ENCODE data around the gene PYDC2.
"Not testable (repeated sequence)": the region's sequence is repeated elsewhere in the genome, so short reads cannot be mapped to it uniquely, and the experiment has no call there.

DNA sequence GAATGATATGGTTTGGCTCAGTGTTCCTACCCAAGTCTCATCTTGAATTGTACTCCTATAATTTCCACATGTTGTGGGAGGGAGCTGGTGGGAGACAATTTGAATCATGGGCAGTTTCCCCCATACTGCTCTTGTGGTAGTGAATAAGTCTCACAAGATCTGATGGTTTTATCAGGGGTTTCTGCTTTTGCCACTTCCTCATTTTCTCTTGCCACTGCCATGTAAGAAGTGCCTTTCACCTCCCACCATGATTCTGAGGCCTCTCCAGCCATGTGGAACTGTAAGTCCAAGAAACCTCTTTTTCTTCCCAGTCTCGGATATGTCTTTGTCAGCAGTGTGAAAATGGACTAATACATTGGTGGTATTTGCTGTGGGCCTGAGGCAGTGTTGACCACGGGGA, 23.0 kb downstream of the PYDC2 start:
- TF ChIP-seq, protein P1, sequence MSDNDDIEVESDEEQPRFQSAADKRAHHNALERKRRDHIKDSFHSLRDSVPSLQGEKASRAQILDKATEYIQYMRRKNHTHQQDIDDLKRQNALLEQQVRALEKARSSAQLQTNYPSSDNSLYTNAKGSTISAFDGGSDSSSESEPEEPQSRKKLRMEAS (IDR thresholded peaks at IDR 0.05), result not testable (repeated sequence)
- not testable (repeated sequence) for TF ChIP-seq POLR2A (IDR thresholded peaks at IDR 0.05; ENCODE audit: control extremely low read depth in 1 of 2, low read depth in 2 of 2, low read length in 2 of 2); EP300 (IDR thresholded peaks at IDR 0.05; ENCODE audit: borderline replicate concordance in 1 of 2, low read depth in 2 of 2, low read length in 2 of 2); FOSL1 (IDR thresholded peaks at IDR 0.05; ENCODE audit: insufficient read depth, low read depth, low read length); EGR1 (IDR thresholded peaks at IDR 0.05; ENCODE audit: borderline replicate concordance, low read depth, low read length); KDM5A (IDR thresholded peaks at IDR 0.05; ENCODE audit: low read length); POLR2AphosphoS5 (IDR thresholded peaks at IDR 0.05; ENCODE audit: low read depth, low read length); RAD21 (IDR thresholded peaks at IDR 0.05 in 1 of 2, conservative IDR thresholded peaks at IDR 0.05 in 1 of 2; ENCODE audit: low read depth in 2 of 2, low read length in 2 of 2)
- TF ChIP-seq, protein P2, sequence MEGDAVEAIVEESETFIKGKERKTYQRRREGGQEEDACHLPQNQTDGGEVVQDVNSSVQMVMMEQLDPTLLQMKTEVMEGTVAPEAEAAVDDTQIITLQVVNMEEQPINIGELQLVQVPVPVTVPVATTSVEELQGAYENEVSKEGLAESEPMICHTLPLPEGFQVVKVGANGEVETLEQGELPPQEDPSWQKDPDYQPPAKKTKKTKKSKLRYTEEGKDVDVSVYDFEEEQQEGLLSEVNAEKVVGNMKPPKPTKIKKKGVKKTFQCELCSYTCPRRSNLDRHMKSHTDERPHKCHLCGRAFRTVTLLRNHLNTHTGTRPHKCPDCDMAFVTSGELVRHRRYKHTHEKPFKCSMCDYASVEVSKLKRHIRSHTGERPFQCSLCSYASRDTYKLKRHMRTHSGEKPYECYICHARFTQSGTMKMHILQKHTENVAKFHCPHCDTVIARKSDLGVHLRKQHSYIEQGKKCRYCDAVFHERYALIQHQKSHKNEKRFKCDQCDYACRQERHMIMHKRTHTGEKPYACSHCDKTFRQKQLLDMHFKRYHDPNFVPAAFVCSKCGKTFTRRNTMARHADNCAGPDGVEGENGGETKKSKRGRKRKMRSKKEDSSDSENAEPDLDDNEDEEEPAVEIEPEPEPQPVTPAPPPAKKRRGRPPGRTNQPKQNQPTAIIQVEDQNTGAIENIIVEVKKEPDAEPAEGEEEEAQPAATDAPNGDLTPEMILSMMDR (IDR thresholded peaks at IDR 0.05; ENCODE audit: control extremely low read depth in 1 of 3, insufficient read depth in 1 of 3, low read depth in 1 of 3, low read length in 3 of 3), result not testable (repeated sequence)

Data from H1 (cell line).